Right ventricle myocardium inferior (tissue), 1 donor: ENCODE data around the gene TMEM132D. TPM values are rescaled to one million over a fixed set of nuclear protein-coding genes. Genes with fewer than 3 reads are reported as not detected.

Source experiments
- ATAC-seq: fragments of 200-7000 bp; cut with Tn5 transposase; one replicate; pipeline ENCODE4 v1.9.1; 2020; ENCODE audit warnings: mild to moderate bottlenecking, moderate library complexity
- DNase-seq: peaks from one replicate; pipeline ENCODE4 v3.0.0; 2021; ENCODE audit errors: missing footprints
- intact Hi-C: fragments of 100-400 bp; cut with DNase I; formaldehyde crosslinking; loops from one replicate; pipeline ENCODE4 v1.11.0; 2022
- total RNA-seq: library from RNA; stranded (reverse); fragmentation: NEBNext Ultra II Directional; extraction: Animal tissue kit (Norgen Biotek cat#: 25700); gene quantifications from one replicate; pipeline ENCODE4 v1.2.1, GENCODE V29; 2021
- donor health status: DM: no; HTN: yes; CAD: no; lungs with severe emphysema.

Gene TMEM132D
- total RNA-seq, 1 donor from 2014 or later = not detected

DNA sequence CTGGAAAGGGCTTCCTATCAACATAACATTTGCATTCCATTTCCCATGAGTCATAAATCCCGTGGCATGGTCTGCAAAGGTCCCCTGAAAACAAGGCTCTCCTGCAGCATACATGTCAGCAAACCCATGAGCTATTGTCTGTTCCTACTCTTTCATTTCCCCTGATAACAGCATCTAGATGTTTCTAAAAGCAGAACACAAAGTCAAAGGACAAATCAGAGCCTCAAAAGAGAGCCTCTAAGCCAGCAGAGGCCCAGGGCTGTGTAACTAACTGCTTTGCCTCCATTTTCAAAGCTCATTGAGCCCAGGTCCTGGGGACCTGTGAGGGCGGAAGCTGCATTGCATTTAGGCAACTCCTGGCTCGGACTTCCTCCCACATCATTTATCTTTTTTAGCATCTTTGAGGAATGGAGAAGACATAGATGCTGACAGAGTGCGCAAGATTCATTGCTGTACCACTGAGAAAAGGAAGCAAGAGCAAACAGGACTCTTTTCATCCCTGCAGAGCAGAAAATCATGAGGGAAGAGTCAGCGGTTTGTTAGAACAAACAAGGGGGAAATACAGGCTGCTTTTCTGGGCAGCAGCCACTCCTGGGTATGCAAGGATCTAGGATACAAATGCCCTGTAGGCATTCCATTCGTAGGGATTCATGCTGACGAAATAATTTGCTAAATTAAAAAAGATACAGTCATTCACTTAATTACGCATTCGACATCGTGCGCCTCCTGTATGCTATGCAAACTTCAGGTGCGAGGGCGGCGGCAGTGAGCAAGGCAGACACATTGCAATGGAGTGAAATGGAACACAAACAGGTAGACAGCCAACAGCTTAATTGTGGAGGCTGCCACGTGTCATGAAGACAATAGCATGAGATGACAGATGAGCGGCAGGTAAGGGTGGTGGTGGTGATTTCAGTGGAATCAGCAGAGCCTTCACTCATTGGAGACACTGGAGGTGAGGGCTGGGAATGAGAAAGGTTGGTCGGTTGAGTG is 131.0 kb downstream of the TMEM132D start:
- DNase-seq (no peak), ATAC-seq (no peak)
- intact Hi-C loops = no loop called here

DNA sequence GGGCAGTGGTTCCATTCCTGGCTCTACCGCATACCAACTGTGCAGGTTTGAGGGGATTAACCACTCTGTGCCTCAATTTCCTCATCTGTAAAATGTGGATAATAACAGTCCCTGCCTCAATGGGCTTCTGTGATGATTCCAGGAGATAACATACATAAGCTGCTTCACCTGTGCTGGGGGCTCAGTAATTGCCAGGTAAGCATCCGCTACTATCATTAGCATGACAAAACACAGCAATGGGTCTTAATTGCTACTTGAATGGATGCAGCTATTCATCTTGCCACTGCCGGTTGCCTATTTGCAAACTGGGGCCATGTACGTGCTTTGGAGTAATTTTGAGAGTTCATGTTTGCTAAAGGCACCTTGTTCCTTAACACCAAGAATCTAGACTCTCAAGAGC is 132.6 kb downstream of the TMEM132D start:
- no peak for ATAC-seq
- no peak for DNase-seq
- intact Hi-C loops = no loop called here

DNA sequence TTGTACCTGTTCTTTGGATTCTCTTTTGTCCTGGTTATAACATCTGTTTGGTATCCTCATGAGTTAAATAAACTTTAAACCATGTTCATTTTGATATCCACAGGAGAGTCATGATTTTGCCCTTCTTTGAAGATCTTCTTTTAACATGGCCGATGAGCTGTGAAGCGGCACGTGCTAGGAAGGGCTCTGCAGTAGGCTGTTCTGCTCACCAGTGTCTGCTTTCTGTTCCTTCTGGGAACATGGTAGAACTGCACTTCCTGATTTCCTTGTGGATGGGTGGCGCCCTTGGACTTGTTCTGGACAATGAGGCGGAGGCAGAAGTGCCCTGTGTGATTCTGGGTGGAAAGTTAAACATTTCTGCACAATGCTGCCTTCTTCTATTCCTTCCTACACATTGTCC is 138.1 kb downstream of the TMEM132D start:
- no peak for DNase-seq
- no peak for ATAC-seq
- intact Hi-C loops = no loop called here

DNA sequence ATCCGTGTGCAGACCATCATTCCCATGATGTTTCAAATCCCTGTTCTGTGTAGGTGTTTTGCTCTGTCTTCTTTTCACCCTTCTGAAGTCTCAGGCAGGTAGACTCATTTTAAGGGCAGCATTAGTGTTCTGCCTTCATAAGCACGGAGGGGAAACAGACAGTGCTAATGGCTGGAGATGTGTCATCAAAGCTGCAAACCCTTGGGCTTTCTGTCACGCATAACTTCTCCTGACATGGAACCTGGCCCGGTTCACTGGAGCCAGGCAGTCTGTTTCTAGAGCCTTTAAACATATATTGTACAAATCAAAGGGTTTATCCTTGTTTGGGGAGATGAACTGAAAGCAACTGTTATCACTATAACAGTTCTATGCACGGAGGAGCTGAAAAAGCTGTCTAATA is 141.4 kb downstream of the TMEM132D start:
- DNase-seq (no peak), ATAC-seq (no peak)
- intact Hi-C loops = no loop called here

DNA sequence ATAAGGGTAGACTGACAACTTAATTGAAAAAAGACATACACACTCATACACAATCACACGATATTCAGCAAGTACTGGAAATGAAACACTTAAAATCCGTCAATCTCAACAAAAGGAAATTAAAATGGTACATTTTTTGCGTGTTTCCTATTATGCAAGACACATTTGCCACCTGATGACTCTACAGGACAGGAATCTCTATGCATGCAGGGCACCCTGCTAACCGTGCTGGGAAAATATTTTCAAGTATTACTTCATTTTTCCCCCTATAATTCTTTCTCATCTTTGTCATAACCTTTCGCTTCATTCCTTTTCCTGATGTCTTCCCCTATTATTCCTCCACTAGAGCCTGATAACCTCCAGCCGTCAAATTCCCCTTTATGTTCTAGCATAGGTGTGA is 150.2 kb downstream of the TMEM132D start:
- DNase-seq (no peak), ATAC-seq (no peak)
- intact Hi-C loops = no loop called here

DNA sequence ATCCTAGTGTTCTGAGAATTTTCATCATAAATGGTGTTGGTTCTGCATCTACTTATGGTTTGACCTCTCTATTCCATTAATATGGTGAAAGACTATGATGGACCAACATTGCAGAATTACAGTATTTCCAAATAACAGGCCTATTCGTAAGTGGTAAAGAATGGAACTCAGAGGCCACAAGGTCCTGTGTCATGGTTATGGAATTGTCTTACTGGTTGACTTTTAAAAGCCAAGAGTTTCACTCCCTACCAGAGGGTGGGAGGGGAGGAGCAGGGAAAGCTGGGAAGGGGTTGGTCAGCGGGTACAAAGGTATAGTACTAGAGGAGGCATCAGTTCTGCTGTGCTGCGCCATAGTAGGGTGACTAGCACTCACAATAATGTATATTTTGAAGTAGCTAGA is 153.4 kb downstream of the TMEM132D start:
- intact Hi-C loops = no loop called here
- ATAC-seq = no peak
- DNase-seq = no peak

DNA sequence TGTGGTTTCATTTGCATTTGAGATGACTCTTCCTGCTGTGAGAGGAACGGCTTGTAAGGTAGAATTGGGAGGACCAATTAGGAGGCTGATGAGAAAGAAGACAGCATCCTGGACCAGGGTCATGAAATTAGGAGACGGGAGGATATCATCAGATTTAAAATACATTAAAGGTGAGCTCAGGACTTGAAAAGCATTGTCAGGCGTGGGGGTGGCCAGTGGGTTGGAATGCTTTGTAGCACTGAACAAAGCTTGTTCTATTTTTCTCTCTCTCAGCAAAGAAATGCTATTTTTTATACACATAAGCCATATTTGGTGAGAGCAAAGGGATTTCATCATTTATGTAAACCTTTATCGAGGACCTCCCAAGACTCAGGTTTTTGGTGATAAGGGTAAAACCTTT is 157.5 kb downstream of the TMEM132D start:
- ATAC-seq = no peak
- intact Hi-C loops = no loop called here
- DNase-seq = no peak

DNA sequence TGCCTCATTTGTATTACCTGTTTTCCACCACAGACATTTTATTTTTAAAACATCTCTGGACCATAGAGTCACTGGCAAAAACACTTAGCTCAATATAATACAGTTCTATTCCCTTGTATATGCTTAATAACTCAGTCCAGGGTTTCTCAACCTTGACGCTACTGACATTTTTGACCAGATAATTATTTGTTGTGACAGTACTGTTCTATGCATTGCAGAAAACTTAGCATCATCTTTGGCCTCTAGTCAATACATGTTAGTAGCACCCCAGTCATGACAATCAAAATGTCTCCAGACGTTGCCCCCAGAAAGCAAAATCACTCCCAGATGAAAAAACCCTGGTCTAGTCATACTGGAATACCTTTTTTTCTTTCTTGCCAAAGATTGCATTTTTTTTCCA is 174.7 kb downstream of the TMEM132D start:
- DNase-seq = no peak
- intact Hi-C loops = no loop called here
- ATAC-seq = no peak

DNA sequence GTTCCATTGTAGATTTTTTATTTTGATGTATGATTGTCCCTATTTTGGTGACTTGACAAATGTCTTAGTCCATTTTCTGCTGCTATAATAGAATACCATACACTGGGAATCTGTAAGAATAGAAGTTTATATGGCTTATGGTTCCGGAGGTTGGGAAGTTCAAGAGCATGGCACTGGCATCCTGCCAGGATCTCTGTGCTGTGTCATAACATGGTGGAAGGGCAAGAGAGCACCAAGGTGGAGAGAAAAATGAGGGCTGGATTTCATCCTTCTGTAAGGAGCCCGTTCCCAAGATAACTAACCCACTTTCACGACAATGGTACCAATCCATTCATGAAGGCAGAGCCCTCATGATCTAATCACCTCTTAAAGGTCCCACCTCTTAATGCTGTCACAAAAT is 176.7 kb downstream of the TMEM132D start:
- DNase-seq (no peak), ATAC-seq (no peak)
- intact Hi-C loops = no loop called here

DNA sequence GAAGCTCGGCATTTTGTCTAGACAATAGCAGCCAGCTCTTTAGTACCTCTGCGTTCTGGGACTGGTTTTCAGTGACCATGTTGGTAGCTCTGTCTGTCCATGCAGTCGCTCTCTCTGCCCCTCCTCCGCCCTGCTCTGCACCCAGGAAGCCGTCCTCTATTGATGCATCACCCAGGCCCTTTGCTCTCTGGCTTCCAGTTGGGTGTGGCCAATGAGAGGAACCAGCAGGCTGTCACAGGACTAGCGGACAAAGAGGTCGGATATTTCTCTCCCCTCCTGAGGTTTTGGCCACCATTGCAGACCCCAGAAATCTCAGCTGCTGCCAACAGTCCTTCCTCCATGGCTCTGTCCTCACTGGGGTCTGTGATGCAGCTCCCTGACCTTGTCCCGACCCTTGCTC is 180.6 kb downstream of the TMEM132D start:
- intact Hi-C loops = no loop called here
- ATAC-seq (no peak), DNase-seq (no peak)

DNA sequence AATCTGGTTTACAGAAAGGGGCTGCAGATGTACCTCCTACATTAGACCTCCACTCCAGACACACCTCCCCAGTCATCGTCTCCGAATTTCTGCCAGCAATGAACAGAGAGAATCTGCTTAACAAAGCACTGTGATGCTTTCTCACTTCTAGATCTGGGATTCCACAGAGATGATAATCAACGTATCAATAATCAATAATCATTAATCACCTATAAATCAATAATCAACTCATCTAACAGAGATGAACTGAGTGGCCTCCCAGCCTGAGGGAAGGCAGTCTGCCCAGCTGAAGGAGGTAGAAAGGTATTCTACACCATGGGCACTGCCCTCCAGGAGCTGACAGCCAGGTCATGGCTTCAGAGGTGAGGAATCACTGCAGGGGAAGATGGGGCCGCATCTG is 183.2 kb downstream of the TMEM132D start:
- no peak for DNase-seq
- no peak for ATAC-seq
- intact Hi-C loops = no loop called here

DNA sequence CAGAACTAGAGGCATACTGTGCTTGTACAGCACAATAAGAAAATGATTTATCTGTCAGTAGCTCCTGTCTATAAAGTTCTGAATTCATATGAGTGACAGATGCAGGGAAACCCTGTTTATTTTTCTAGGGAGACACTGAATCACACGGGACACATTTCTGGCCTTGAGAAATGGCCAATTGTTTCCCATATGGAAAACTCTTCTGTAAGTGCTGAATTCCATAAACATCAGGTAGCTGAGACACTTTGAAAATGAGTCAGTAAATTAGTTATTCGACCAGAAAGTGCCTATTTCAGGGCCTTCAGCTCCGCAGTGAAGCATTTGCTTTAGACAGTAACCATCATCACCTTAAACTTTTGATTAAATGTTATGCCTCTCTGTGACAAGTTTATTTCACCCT is 184.4 kb downstream of the TMEM132D start:
- intact Hi-C loops = no loop called here
- no peak for DNase-seq
- no peak for ATAC-seq

DNA sequence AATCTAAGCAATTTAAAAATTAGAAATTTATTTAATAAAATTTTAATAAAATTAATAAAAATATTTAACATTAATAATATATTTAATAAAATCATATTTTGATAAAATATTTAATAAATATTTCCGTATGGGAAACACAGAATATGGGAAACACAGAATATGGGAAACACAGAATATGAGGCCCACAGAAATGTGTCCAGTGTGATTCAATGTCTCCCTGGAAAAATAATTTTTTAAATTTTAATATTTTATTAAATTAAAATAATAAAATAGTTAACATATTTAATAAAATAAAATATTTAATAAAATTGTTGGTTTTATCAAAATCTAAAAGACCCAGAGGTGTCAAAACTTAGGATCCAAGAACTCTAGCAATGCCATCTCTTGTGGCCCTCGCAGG is 186.4 kb downstream of the TMEM132D start:
- DNase-seq = no peak
- intact Hi-C loops = no loop called here
- no peak for ATAC-seq

DNA sequence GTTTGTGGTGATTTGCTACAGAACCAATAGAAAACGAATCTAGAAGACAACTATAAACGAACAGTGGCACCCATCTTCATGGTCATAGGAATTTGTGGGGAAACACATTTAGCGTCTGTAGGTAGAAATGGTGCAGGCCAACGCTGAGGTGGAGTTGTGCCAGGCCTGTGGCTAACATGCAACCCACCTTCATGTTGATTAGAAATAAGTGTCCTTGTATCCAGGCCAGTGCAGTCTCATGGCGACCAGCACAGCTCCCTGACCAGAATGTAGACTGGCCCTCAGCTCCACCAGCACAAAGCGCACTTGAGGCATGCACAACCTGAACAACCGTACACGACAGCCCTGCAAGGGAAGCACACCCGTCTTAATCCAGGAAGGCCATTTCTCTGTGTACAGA is 187.0 kb downstream of the TMEM132D start:
- no peak for ATAC-seq
- intact Hi-C loops = no loop called here

DNA sequence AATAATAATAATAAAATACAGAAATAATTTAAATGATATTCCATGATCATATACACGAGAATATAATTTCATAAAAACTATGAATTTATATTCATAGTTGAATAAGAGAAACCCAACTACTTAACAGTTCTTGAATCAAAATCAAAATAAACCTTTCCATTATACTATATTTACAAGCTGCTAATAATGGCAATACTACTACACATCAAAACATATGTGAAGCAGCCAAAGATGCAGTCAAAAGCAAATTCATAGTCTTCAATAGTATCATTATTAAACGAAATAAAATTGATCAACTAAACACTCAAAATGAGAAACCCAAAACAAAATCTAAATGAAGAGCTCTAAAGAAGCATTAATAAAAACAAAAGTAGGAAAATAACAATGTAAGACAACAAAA is 197.1 kb downstream of the TMEM132D start:
- DNase-seq (no peak), ATAC-seq (no peak)
- intact Hi-C loops = no loop called here

More for the DNA sequence above, 187.0 kb downstream of the TMEM132D start:
- peak; percentile 53 for DNase-seq

DNA sequence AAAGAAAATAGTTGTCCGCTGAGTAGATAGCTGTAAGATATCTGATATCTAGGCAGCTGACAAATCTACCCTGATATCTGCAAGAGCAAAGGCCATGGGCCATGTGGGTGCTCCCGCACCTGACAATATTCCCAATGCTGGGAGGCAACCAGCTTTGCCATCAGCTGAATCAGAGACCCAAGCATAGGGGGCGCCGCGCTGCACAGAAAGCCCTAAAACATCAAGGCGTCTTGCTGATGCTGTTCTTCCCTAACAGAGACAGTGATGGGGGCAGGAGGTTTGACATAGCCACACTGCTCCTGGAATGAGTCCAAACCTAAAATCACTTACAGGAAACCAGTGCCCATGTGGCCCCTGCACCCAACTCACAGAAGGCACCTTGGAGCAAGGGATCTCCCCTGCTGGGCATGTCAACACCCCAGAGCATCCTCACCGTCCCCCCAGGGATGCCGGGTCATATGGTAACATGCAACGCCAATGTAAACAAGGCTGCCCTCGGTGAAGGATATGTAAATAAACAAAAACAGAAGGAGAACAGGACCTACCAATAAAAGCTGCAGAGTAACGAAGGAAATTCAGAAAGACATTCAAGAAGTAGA is 199.5 kb downstream of the TMEM132D start:
- DNase-seq (no peak), ATAC-seq (no peak)
- intact Hi-C loops = no loop called here

DNA sequence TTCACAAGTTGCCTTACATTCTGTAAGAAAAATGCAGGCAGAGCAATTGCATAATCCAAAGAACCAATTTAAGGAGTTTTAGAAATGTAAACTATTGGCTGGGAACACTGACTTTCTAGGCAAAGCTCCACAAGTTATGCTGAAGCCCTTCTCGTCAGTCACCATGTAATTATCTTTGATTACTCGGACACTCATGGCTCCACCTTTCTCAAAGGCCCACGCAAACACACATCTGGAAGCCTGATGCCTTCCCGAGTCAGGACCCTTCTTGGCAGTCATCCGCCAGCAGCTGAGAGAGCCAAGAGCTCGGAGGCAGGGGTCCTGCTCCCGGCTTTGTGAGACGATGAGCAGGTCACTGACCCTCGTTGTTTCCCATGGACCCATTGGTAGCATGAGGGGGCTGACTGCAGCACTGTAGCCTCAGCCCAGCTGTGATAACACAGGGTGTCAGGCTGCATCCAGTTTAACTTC is 202.2 kb downstream of the TMEM132D start:
- ATAC-seq = no peak
- intact Hi-C loops = no loop called here
- no peak for DNase-seq

DNA sequence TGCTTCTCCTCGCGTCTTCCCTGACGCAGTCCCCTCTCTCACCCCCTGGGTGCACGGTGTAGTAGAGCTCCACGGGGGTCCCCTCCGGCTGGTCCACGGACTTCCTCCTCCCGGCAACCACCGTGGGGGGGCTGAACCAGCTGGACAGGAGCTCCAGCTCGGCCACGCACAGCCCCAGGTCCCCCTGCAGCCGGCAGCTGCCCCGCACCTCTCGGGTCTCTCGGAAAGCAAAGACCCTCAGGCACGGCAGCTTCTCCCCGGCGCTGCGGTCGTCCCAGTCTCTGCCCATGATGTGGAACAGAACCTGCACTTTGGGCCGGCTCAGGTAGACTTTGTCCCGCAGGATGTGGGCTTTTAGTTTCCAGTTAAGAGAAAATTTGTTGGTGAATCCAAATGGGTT is 203.8 kb downstream of the TMEM132D start:
- intact Hi-C loops = no loop called here
- ATAC-seq (no peak), DNase-seq (no peak)

DNA sequence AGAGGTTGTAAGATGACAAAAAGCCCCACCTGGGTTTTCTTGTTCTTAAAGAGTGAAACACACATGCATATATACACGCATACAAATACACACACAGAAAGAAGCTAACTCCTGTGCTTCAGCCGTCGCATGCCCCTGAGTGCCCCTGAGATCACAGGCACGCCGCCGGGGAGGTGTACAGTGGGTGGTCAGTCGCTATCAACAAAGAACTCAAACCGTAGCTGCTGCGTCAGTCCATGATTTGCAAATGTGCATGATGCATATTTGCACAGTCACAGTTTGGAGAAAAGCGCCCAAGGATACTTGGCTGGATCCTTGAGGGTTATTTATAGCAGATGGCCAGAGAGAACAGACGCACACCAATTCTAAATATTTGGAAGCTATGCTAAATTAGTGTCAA is 206.9 kb downstream of the TMEM132D start:
- intact Hi-C loops = no loop called here
- DNase-seq = no peak
- no peak for ATAC-seq

DNA sequence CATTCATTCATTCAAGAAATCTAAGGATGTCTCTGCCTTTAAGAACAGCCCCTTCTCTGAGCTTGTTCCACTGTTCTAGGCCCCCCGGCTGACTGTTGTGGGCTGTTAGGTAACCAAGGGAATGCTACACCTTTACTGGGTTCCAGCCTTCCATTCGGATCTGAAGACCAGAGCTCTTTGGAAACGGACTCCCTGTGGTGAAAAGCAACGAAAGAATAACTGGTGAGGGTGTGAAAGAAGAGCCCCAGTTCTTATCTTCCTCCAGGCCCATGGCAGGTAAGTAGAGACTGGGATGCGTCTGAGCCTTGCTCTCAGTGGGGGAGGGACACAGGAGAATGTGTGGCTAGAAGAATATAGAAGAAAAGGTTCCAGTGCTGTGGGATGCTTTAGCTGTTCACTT is 207.4 kb downstream of the TMEM132D start:
- ATAC-seq = no peak
- DNase-seq = no peak
- intact Hi-C loops = no loop called here
